HuH-7.5 (cell line): ENCODE results near the gene PER2.
A peak's percentile ranks its signal among the peaks of the same experiment; 100 is the strongest.
"Not testable (repeated sequence)": the region's sequence is repeated elsewhere in the genome, so short reads cannot be mapped to it uniquely, and the experiment has no call there.

Source experiments
- DNase-seq: peaks from one replicate; pipeline ENCODE4 v3.0.0; 2011; ENCODE audit warnings: low spot score

The PER2 gene

GRCh38 chr2:238286095-238286494 is 2.3 kb downstream of the PER2 start:
- no peak for DNase-seq

- DNase-seq, result peak; percentile 79
Measured at GRCh38 chr2:238285653-238286082, 2.7 kb downstream of the PER2 start.

GRCh38 chr2:238284802-238285515 is 3.5 kb downstream of the PER2 start:
- no peak for DNase-seq

- no peak for DNase-seq
Measured at GRCh38 chr2:238282861-238283738, 5.3 kb downstream of the PER2 start.

GRCh38 chr2:238281826-238282480 is 6.5 kb downstream of the PER2 start:
- DNase-seq, result no peak

GRCh38 chr2:238280083-238280825 is 8.2 kb downstream of the PER2 start:
- no peak for DNase-seq

GRCh38 chr2:238279324-238279682 is 9.1 kb downstream of the PER2 start:
- no peak for DNase-seq

- no peak for DNase-seq
Measured at GRCh38 chr2:238278626-238279323, 9.6 kb downstream of the PER2 start.

- DNase-seq, result no peak
Measured at GRCh38 chr2:238277695-238278094, 10.7 kb downstream of the PER2 start.

- DNase-seq, result no peak
Measured at GRCh38 chr2:238274152-238274865, 14.1 kb downstream of the PER2 start.

- not testable (repeated sequence) for DNase-seq
Measured at GRCh38 chr2:238273433-238273832, 15.0 kb downstream of the PER2 start.

- DNase-seq, result no peak
Measured at GRCh38 chr2:238272156-238272555, 16.3 kb downstream of the PER2 start.

- not testable (repeated sequence) for DNase-seq
Measured at GRCh38 chr2:238271686-238272085, 16.7 kb downstream of the PER2 start.

- no peak for DNase-seq
Measured at GRCh38 chr2:238271061-238271554, 17.3 kb downstream of the PER2 start.

GRCh38 chr2:238270606-238271005 is 17.8 kb downstream of the PER2 start:
- DNase-seq, result no peak

- no peak for DNase-seq
Measured at GRCh38 chr2:238269741-238270140, 18.7 kb downstream of the PER2 start.

GRCh38 chr2:238267884-238268680 is 20.3 kb downstream of the PER2 start:
- no peak for DNase-seq

- DNase-seq, result no peak
Measured at GRCh38 chr2:238267341-238267710, 21.1 kb downstream of the PER2 start.

GRCh38 chr2:238265605-238266004 is 22.8 kb downstream of the PER2 start:
- no peak for DNase-seq

- no peak for DNase-seq
Measured at GRCh38 chr2:238264072-238264460, 24.3 kb downstream of the PER2 start.
